IPS DF 6.9 (cell line): Measurements from ENCODE around the gene NELFCD.
"Not testable (repeated sequence)": the region's sequence is repeated elsewhere in the genome, so short reads cannot be mapped to it uniquely, and the experiment has no call there.

ENCODE experiments used
- DNase-seq: peaks from one replicate; pipeline ENCODE4 v3.0.0-alpha.2; 2013; ENCODE audit warnings: low read depth, low spot score
- H3K27ac ChIP-seq: one replicate; pipeline ENCODE4 v1.5.1; 2013; ENCODE audit warnings: low read length, control low read depth
- H3K27me3 ChIP-seq: 2 replicates; pipeline ENCODE4 v1.6.1; 2013; ENCODE audit warnings: mild to moderate bottlenecking, low read length; ENCODE audit not compliant: control insufficient read depth, insufficient read depth
- H3K36me3 ChIP-seq: 2 replicates; pipeline ENCODE4 v1.6.1; 2013; ENCODE audit warnings: low read length; ENCODE audit not compliant: control insufficient read depth, insufficient read depth
- H3K4me1 ChIP-seq: 2 replicates; pipeline ENCODE4 v1.6.1; 2013; ENCODE audit warnings: low read length; ENCODE audit not compliant: control insufficient read depth, insufficient read depth
- H3K4me3 ChIP-seq: 2 replicates; pipeline ENCODE4 v1.5.1; 2013; ENCODE audit warnings: mild to moderate bottlenecking, low read length
- H3K9me3 ChIP-seq: 2 replicates; pipeline ENCODE4 v1.6.1; 2013; ENCODE audit warnings: low read length, inconsistent platforms; ENCODE audit not compliant: control insufficient read depth, insufficient read depth
- WGBS: extraction: QIAGEN DNeasy Blood & Tissue Kit; methylation state at CpG from one replicate; pipeline ENCODE4 v1.1.7; 2013; ENCODE audit warnings: mixed read lengths, missing lambda C conversion rate; ENCODE audit not compliant: insufficient read length, insufficient coverage; 5-methylcytosine and 5-hydroxymethylcytosine counted together

NELFCD gene

DNA sequence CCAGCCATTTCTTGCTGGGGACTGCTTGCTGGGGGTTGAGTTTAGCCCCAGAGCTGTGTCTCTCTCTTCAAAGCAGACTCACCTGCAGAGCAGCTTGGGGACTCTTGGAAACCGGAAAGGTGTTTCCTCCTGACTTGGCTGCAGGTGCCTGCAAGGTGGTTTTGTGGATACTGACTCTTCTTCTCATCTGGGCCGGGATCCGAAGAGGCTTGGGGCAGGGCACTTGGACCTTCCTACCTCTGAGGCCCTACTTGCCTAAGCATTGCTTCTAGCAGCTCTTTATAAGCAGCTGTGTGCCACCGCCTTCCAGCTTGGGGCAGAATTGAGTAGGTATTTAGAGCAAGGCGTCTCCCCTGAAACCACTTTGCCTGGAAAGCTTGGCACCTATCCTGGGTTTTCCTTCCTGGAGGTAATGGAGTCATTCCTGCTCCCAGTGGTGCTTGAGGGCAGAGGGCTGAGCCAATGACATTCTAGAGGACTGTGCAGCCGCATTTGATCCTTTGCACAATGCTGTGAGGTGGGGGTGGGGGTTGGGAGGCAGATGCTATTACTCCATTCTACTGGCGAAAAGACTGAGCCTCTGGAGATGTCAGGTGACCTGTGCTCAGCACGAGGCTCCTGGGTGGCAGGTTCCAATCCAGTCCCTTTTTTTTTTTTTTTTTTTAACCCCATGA is 29.4 kb downstream of the NELFCD start:
- no peak for DNase-seq
- no peak overlapping the region for H3K4me3 ChIP-seq
- H3K9me3 ChIP-seq: no peaks in the 10 kb centered on the region
- H3K27me3 ChIP-seq: no peaks in the 10 kb centered on the region
- peaks cover 4% of the 10 kb centered on the region; the same call in 1 of the 2 replicates for H3K4me1 ChIP-seq
- no peak overlapping the region for H3K27ac ChIP-seq
- no CpG with 5 or more reads among the region's 8 CpGs for WGBS
- H3K36me3 ChIP-seq: no peaks in the 10 kb centered on the region

GRCh38 chr20:59010995-59011873 is 30.2 kb downstream of the NELFCD start:
- no peak overlapping the region for H3K27ac ChIP-seq
- no CpG with 5 or more reads among the region's 17 CpGs for WGBS
- no peak for DNase-seq
- no peaks in the 10 kb centered on the region for H3K27me3 ChIP-seq
- H3K36me3 ChIP-seq: no peaks in the 10 kb centered on the region
- H3K4me3 ChIP-seq: no peak overlapping the region
- H3K9me3 ChIP-seq: no peaks in the 10 kb centered on the region
- 0 out of 2 replicates have a peak, but pooled peaks cover under 1% of the 10 kb centered on the region for H3K4me1 ChIP-seq

- not testable (repeated sequence) for H3K9me3 ChIP-seq, DNase-seq, H3K4me1 ChIP-seq, H3K4me3 ChIP-seq, H3K27me3 ChIP-seq, H3K27ac ChIP-seq, H3K36me3 ChIP-seq
- WGBS: no CpG with 5 or more reads among the region's 3 CpGs
Measured at GRCh38 chr20:59011874-59012157, 30.8 kb downstream of the NELFCD start.

DNA sequence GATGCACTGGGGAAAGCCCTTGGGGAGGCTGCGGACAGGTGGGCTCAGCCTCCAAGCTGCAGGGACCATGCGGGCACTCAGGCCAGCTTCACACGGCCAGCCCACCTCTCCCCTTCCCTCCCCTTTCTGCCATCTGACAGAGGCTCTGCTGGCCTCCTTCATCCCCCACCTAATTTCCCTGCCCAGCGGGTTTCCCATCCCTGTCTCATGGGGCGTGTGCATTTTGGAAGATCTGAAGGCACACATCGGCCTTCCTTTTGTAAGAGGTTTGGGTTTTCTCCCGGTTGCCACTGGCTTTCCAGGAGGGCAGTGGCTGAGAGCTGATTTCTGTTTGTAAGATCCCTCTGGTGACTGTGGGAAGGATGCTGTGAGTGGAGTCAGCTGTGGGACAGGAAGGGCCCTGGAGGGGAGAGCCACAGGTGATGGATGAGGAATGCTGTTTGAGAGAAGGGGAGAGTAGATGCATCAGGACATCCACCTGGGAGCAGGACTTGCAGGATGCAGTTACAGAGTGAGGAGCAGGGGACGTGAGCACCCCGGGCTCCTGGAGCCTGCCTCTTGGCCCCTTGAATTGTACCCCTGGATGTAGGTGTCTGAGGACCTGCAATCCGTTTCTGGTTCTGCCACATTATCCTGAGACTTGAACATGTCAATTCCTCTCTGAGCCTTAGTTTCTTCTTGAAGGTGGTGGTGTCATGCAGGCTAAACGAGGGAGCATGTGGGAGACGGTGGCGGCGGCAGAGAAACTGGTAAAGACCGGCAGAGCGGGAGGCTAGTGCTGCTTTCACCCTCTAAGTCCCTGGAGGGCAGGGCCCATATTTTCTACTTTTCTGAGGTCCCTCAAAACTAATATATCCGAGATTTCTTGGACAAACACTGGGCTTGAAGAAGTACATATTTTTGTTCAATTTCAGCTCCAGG is 32.2 kb downstream of the NELFCD start:
- Histone ChIP-seq H3K4me1 (no peaks in the 10 kb centered on the region), H3K9me3 (no peaks in the 10 kb centered on the region), H3K36me3 (no peaks in the 10 kb centered on the region), H3K4me3 (no peak overlapping the region), H3K27me3 (no peaks in the 10 kb centered on the region), H3K27ac (no peak overlapping the region)
- DNase-seq: no peak
- WGBS: no CpG with 5 or more reads among the region's 17 CpGs

DNA sequence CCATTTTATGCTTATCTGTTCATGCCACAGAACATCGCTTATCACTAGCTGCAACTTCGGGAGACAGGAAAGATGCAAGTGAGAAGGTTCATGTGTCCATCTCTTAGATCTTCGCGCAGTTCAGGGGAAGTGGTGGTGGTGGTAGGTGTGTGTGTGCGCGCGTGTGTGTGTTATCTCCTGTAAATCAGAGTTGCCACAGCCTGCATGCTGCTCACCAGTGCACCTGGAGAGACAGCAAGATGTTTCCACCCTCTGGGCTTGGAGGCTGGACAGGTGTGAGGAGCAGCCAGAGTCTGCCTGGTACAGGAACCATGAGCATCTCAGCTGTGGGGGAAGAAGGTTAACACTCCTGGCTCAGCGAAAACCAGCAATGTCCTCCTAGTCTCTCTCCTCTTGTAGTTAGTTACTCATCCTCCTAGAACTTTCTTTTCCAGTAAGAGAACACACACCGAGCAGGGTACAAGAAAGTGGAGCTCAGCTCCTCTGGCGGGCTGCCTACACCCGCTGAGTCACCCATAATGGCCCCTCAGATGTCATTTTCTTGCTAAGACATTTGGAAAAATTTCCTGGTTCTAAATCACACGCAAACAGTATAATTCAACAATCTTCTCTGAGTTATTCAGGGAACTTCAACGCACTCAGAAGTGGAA is 33.0 kb downstream of the NELFCD start:
- no peak for DNase-seq
- no peak overlapping the region for H3K4me3 ChIP-seq
- H3K27me3 ChIP-seq: no peaks in the 10 kb centered on the region
- no CpG with 5 or more reads among the region's 13 CpGs for WGBS
- no peaks in the 10 kb centered on the region for H3K9me3 ChIP-seq
- H3K4me1 ChIP-seq: no peaks in the 10 kb centered on the region
- no peak overlapping the region for H3K27ac ChIP-seq
- no peaks in the 10 kb centered on the region for H3K36me3 ChIP-seq

GRCh38 chr20:59014680-59015389 is 33.8 kb downstream of the NELFCD start:
- H3K36me3 ChIP-seq: no peaks in the 10 kb centered on the region
- no peak for DNase-seq
- H3K4me3 ChIP-seq: no peak overlapping the region
- no peaks in the 10 kb centered on the region for H3K27me3 ChIP-seq
- no peaks in the 10 kb centered on the region for H3K9me3 ChIP-seq
- no peaks in the 10 kb centered on the region for H3K4me1 ChIP-seq
- H3K27ac ChIP-seq: no peak overlapping the region
- WGBS: no CpG with 5 or more reads among the region's 17 CpGs

DNA sequence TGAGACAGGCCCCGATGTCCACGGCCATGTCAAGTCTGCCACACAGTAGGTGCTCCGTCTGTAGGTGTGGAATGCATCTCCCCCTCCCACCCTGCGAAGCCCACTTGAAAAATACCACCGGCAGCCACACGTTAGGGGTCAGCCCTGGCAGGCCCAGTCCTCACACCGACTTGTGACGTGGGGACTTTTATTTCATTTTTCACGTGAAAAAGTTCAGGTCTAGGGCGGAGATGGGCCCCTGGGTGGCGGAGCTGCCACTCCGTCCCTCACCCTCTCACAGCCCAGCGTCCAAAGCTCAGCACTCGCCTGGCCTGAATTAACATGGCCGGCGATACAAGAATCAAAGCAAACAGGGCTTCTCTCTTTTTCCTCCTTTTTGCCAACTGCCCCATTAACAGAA is 34.4 kb downstream of the NELFCD start:
- no CpG with 5 or more reads among the region's 16 CpGs for WGBS
- Histone ChIP-seq H3K27ac (no peak overlapping the region), H3K27me3 (no peaks in the 10 kb centered on the region), H3K4me3 (no peak overlapping the region), H3K36me3 (no peaks in the 10 kb centered on the region), H3K9me3 (no peaks in the 10 kb centered on the region), H3K4me1 (no peaks in the 10 kb centered on the region)
- DNase-seq: no peak

- no CpG with 5 or more reads among the region's 16 CpGs for WGBS
- Histone ChIP-seq H3K27ac (no peak overlapping the region), H3K9me3 (no peaks in the 10 kb centered on the region)
Measured at GRCh38 chr20:59015812-59016711, 35.0 kb downstream of the NELFCD start.

DNA sequence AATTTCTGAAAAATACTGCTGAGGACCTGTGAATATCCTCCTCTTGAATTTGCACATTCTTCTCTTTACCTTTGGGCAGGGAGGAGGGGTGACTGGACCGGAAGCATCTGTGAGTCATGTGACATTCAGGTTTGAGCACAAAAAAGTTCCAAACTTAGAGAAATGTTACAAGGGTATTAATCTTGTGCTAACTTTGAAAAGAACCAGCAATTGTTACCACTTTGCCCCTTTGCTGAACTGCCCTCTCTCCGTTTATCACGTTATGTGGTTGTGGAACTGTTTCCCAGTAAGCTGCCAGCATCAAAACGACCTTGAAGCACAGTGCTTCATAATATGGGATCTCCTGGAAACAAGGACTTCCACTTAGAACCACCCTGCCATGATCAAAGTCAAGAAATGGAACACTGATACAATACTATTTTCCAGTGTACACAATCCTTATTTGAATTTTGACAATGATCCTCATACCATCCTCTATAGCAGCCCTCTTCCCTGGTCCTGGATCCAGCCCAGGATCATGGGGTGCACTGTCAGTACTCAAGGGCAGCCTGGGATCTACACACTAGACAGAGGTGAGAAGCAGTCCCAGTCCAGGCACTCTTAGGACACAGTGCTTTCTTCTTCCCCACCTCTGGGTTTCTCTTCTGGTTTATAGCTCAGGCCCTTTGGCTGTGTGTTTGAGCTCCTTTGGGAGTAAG is 35.9 kb downstream of the NELFCD start:
- no peak overlapping the region for H3K27ac ChIP-seq
- no peaks in the 10 kb centered on the region for H3K9me3 ChIP-seq
- no peaks in the 10 kb centered on the region for H3K36me3 ChIP-seq
- no CpG with 5 or more reads among the region's 4 CpGs for WGBS
- no peaks in the 10 kb centered on the region for H3K4me1 ChIP-seq
- no peaks in the 10 kb centered on the region for H3K27me3 ChIP-seq
- DNase-seq: no peak
- no peak overlapping the region for H3K4me3 ChIP-seq

More at GRCh38 chr20:59015812-59016711, 35.0 kb downstream of the NELFCD start:
- H3K27me3 ChIP-seq: no peaks in the 10 kb centered on the region
- no peaks in the 10 kb centered on the region for H3K4me1 ChIP-seq
- no peak overlapping the region for H3K4me3 ChIP-seq
- no peak for DNase-seq
- no peaks in the 10 kb centered on the region for H3K36me3 ChIP-seq
